ENCODE data around the gene TENM3.

The TENM3 gene

GRCh38 chr4:182488896-182489295, 245.7 kb downstream of the TENM3 start:
- TF ChIP-seq CTCF (IDR thresholded peaks at IDR 0.05; ENCODE audit: poor library complexity, severe bottlenecking), result no peak
- Histone ChIP-seq H3K4me1 (ENCODE audit: insufficient read depth, poor library complexity, severe bottlenecking) (no peaks in the 10 kb centered on the region), H3K27me3 (ENCODE audit: insufficient read depth, poor library complexity, severe bottlenecking) (no peaks in the 10 kb centered on the region), H3K4me3 (ENCODE audit: severe bottlenecking) (no peak overlapping the region), H3K36me3 (ENCODE audit: low read depth) (no peaks in the 10 kb centered on the region), H3K9me3 (ENCODE audit: severe bottlenecking) (no peaks in the 10 kb centered on the region), H3K27ac (ENCODE audit: poor library complexity, severe bottlenecking) (no peak overlapping the region)
- DNase-seq (ENCODE audit: low spot score) (no peak), ATAC-seq (ENCODE audit: low read depth) (no peak)

GRCh38 chr4:182489607-182490006, 246.4 kb downstream of the TENM3 start:
- Histone ChIP-seq H3K27ac (ENCODE audit: poor library complexity, severe bottlenecking) (no peak overlapping the region), H3K4me3 (ENCODE audit: severe bottlenecking) (no peak overlapping the region), H3K9me3 (ENCODE audit: severe bottlenecking) (no peaks in the 10 kb centered on the region), H3K4me1 (ENCODE audit: insufficient read depth, poor library complexity, severe bottlenecking) (no peaks in the 10 kb centered on the region), H3K36me3 (ENCODE audit: low read depth) (no peaks in the 10 kb centered on the region), H3K27me3 (ENCODE audit: insufficient read depth, poor library complexity, severe bottlenecking) (no peaks in the 10 kb centered on the region)
- DNase-seq (ENCODE audit: low spot score), result no peak
- TF ChIP-seq CTCF (IDR thresholded peaks at IDR 0.05; ENCODE audit: poor library complexity, severe bottlenecking), result no peak
- no peak for ATAC-seq (ENCODE audit: low read depth)

GRCh38 chr4:182491719-182492118, 248.5 kb downstream of the TENM3 start:
- Histone ChIP-seq H3K4me3 (ENCODE audit: severe bottlenecking) (no peak overlapping the region), H3K36me3 (ENCODE audit: low read depth) (no peaks in the 10 kb centered on the region), H3K4me1 (ENCODE audit: insufficient read depth, poor library complexity, severe bottlenecking) (no peaks in the 10 kb centered on the region), H3K9me3 (ENCODE audit: severe bottlenecking) (no peaks in the 10 kb centered on the region), H3K27me3 (ENCODE audit: insufficient read depth, poor library complexity, severe bottlenecking) (no peaks in the 10 kb centered on the region), H3K27ac (ENCODE audit: poor library complexity, severe bottlenecking) (no peak overlapping the region)
- no peak for DNase-seq (ENCODE audit: low spot score)
- no peak for TF ChIP-seq CTCF (IDR thresholded peaks at IDR 0.05; ENCODE audit: poor library complexity, severe bottlenecking)
- no peak for ATAC-seq (ENCODE audit: low read depth)

GRCh38 chr4:182492423-182492822, 249.2 kb downstream of the TENM3 start:
- TF ChIP-seq CTCF (IDR thresholded peaks at IDR 0.05; ENCODE audit: poor library complexity, severe bottlenecking), result no peak
- no peak for ATAC-seq (ENCODE audit: low read depth)
- no peak overlapping the region for H3K4me3 ChIP-seq (ENCODE audit: severe bottlenecking)

GRCh38 chr4:182493377-182493776, 250.2 kb downstream of the TENM3 start:
- no peak for TF ChIP-seq CTCF (IDR thresholded peaks at IDR 0.05; ENCODE audit: poor library complexity, severe bottlenecking)
- Histone ChIP-seq H3K36me3 (ENCODE audit: low read depth) (no peaks in the 10 kb centered on the region), H3K27ac (ENCODE audit: poor library complexity, severe bottlenecking) (no peak overlapping the region), H3K4me1 (ENCODE audit: insufficient read depth, poor library complexity, severe bottlenecking) (no peaks in the 10 kb centered on the region), H3K4me3 (ENCODE audit: severe bottlenecking) (no peak overlapping the region), H3K27me3 (ENCODE audit: insufficient read depth, poor library complexity, severe bottlenecking) (no peaks in the 10 kb centered on the region), H3K9me3 (ENCODE audit: severe bottlenecking) (no peaks in the 10 kb centered on the region)
- ATAC-seq (ENCODE audit: low read depth) (no peak), DNase-seq (ENCODE audit: low spot score) (no peak)

More at GRCh38 chr4:182492423-182492822, 249.2 kb downstream of the TENM3 start:
- H3K9me3 ChIP-seq (ENCODE audit: severe bottlenecking), result no peaks in the 10 kb centered on the region
- no peak overlapping the region for H3K27ac ChIP-seq (ENCODE audit: poor library complexity, severe bottlenecking)
- H3K36me3 ChIP-seq (ENCODE audit: low read depth), result no peaks in the 10 kb centered on the region
- no peaks in the 10 kb centered on the region for H3K4me1 ChIP-seq (ENCODE audit: insufficient read depth, poor library complexity, severe bottlenecking)
- H3K27me3 ChIP-seq (ENCODE audit: insufficient read depth, poor library complexity, severe bottlenecking), result no peaks in the 10 kb centered on the region
- no peak for DNase-seq (ENCODE audit: low spot score)

All from RWPE2 (cell line).